GM21526 (cell line): ENCODE data around the gene PHF12.

Experiments
- ATAC-seq: cut with Tn5 transposase; IDR thresholded peaks from one replicate; pipeline ENCODE4 v1.9.1; 2021; ENCODE audit warnings: moderate library complexity; ENCODE audit not compliant: unreplicated experiment, low FRiP score

Gene PHF12

GRCh38 chr17:28956861-28957260 is 5.5 kb upstream of the PHF12 start:
- ATAC-seq: no peak

GRCh38 chr17:28956112-28956511 is 4.8 kb upstream of the PHF12 start:
- no peak for ATAC-seq

- no peak for ATAC-seq
Observed at GRCh38 chr17:28955408-28955807, 4.1 kb upstream of the PHF12 start.

- no peak for ATAC-seq
Observed at GRCh38 chr17:28954886-28955285, 3.6 kb upstream of the PHF12 start.

GRCh38 chr17:28953444-28954118 is 2.3 kb upstream of the PHF12 start:
- no peak for ATAC-seq

GRCh38 chr17:28951991-28952975 is 965 bp upstream of the PHF12 start:
- ATAC-seq: peak; percentile 46

GRCh38 chr17:28950752-28951427 is 428 bp downstream of the PHF12 start:
- ATAC-seq: no peak

- no peak for ATAC-seq
Observed at GRCh38 chr17:28950017-28950751, 1.1 kb downstream of the PHF12 start.

- no peak for ATAC-seq
Observed at GRCh38 chr17:28949185-28950016, 1.9 kb downstream of the PHF12 start.

- ATAC-seq: no peak
Observed at GRCh38 chr17:28948873-28949184, 2.5 kb downstream of the PHF12 start.

GRCh38 chr17:28948342-28948741 is 3.0 kb downstream of the PHF12 start:
- no peak for ATAC-seq

- ATAC-seq: no peak
Observed at GRCh38 chr17:28947639-28948038, 3.7 kb downstream of the PHF12 start.

- no peak for ATAC-seq
Observed at GRCh38 chr17:28946239-28946638, 5.1 kb downstream of the PHF12 start.

GRCh38 chr17:28944862-28945741 is 6.2 kb downstream of the PHF12 start:
- no peak for ATAC-seq

GRCh38 chr17:28944343-28944742 is 7.0 kb downstream of the PHF12 start:
- ATAC-seq: no peak

GRCh38 chr17:28942925-28943324 is 8.4 kb downstream of the PHF12 start:
- ATAC-seq: no peak

GRCh38 chr17:28941251-28941650 is 10.1 kb downstream of the PHF12 start:
- no peak for ATAC-seq

- ATAC-seq: no peak
Observed at GRCh38 chr17:28940675-28941074, 10.6 kb downstream of the PHF12 start.

- ATAC-seq: no peak
Observed at GRCh38 chr17:28940142-28940541, 11.2 kb downstream of the PHF12 start.
